ENCODE data around the gene TGFB1.

Gene TGFB1

GRCh38 chr19:41321204-41321599 lies 32.5 kb downstream of the TGFB1 start:
- DNase-seq (ENCODE audit: low read depth), result no peak

DNA sequence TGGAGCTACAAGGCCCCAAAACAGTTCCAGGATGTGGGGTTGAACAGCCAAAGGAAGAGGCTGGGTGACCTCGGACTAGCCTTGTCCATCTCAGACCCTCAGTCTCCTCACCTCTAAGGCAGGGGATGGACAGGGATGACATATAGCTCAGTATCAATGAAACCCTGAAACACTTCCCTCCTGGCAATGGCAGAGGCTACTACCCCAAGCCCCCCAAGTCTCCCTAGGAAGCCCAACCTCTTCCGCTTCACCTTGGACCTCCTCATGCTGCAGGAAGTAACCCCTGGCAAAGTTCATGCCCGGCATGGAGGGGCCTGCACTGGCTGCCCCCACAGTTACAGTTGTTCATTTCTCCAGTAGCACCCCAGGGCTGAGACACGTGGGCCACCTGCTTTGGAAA lies 33.2 kb downstream of the TGFB1 start:
- DNase-seq (ENCODE audit: low read depth), result no peak

DNA sequence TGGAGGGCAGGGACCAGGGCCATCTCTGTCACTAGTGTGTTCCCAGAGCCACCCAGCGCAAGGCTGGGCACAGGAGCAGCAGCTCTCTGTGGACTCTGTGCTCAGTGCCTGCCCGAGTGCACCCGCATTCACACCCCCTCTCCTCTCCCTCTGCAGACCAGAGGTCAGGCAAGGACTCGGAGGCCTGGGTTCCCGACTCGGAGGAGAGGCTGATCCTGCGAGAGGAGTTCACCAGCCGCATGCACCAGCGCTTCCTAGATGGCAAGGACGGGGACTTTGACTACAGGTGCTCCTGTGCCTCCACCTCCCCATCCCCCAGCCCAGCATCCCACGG lies 33.6 kb downstream of the TGFB1 start:
- no peak for DNase-seq (ENCODE audit: low read depth)

GRCh38 chr19:41319500-41320184 lies 34.1 kb downstream of the TGFB1 start:
- no peak for DNase-seq (ENCODE audit: low read depth)

GRCh38 chr19:41318696-41319499 lies 34.8 kb downstream of the TGFB1 start:
- DNase-seq (ENCODE audit: low read depth), result no peak

GRCh38 chr19:41316306-41316920 lies 37.3 kb downstream of the TGFB1 start:
- no peak for DNase-seq (ENCODE audit: low read depth)

- no peak for DNase-seq (ENCODE audit: low read depth)
Observed at GRCh38 chr19:41311613-41312012, 42.1 kb downstream of the TGFB1 start.

GRCh38 chr19:41311072-41311471 lies 42.6 kb downstream of the TGFB1 start:
- no peak for DNase-seq (ENCODE audit: low read depth)

GRCh38 chr19:41310033-41310831 lies 43.5 kb downstream of the TGFB1 start, which contains the start of gene CCDC97:
CCDC97 (plus strand) TSS chr19:41310172; CDS start chr19:41310311, 139 bp downstream.
- peak; percentile 88 for DNase-seq (ENCODE audit: low read depth)

DNA sequence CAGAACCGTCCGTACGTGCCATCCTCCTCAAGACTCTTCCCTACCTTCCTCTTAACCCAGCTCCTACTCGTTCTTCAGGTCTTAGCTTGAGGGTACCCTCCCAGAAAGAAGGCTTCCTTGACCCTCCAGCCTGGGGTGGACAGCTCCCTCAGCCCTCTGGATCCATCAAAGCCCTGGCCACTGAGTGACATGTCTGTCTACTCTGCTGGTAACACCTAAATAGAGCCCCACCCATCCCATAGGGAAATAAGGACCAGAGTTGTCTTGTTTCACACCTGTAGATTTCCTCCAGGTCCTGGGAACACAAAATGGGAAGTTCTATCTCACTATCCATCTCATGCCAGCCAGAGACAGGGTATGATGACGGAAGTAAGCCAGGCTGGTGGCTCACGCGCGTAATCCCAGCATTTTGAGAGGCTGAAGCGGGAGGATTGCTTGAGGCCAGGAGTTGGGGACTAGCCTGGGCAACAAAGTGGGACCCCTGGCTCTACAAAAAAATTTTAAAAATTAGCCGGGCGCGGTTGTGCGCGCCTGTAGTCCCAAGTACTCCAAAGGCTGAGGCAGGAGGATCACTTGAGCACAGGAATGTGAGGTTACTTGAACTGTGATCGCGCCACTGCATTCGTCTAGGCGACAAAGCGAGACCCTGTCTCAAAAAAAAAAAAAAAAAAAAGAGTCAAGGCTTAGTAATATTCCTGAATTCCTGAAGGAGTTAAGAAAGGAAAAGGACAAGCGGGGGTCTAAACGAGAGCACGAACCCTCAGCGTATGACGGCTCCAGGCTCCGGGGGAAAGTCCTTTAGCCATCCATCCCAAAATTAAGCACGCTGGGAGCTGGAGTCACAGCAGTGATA lies 44.3 kb downstream of the TGFB1 start:
- DNase-seq (ENCODE audit: low read depth), result peak; percentile 35

DNA sequence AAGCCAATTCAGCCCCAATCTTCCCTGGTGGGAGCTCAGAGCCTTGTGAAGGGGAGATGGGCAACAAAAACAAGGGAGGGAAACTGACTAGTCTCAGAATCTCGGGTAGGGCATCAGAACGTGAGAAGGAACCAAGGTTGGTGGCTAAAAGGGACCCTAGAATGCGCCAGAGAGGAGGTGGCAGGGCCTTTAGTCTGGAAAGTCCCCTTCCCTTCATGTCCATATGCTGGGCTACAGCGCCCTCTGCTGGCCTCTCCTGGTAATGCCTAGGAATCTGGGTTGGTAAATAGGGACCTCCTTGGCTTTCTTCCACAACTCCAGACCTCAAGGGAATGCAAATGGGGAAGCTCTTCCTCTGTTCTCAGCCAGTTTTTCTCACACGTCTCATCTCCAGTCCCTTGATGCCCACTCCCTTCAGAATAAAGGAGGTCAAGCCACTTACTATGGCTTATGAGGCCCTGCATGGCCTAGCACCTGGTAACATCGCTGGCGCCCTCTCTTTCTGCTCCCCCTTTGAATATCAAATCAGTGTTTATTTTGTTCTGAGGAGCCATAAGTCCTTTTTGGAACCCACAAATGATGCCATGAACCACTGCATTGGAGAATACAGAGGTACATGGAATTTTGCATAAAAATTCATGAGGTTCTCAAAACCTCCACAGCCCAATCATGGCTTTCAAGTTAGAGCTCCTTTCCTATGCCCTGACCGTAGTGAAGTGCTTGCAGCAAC lies 45.1 kb downstream of the TGFB1 start:
- peak; percentile 82 for DNase-seq (ENCODE audit: low read depth)

- no peak for DNase-seq (ENCODE audit: low read depth)
Observed at GRCh38 chr19:41307954-41308449, 45.7 kb downstream of the TGFB1 start.

- no peak for DNase-seq (ENCODE audit: low read depth)
Observed at GRCh38 chr19:41307090-41307875, 46.4 kb downstream of the TGFB1 start.

GRCh38 chr19:41305927-41306793 lies 47.6 kb downstream of the TGFB1 start:
- no peak for DNase-seq (ENCODE audit: low read depth)

DNA sequence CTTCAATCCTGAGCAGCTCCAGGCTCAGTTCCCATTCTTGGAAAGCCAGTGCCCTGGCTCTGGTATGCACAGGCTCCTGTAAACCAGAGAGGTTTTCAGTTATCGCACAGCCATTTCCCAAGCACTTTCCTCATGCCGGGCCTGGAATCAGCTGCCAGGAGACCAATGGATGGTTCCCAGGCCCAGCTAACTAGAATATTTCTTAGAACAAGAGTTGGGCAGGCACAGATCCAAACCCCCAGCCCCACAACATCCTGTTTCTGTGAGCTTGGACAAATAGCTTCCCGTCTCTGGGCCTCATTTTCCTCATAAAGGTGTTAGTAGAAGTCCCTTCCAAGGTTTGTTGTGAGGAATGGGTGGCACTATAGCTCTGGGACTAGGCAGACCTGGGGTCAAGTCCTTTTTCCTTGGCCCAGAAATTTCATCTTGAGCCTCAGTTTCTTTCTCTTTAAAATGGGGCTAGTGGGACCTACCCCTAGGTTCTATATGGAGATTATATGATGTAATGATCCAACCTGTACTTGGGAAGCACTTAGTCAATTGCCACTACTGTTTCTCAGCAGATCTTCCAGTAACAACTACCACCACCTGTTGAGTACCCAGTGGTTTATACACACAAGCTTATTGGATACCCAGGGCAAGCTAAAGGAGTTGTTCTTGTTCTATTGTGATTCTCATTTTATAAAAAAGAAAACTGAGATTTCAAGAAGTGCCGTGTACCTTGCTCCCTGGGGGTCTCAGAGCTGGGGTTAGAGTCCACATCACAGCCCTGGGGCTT lies 48.8 kb downstream of the TGFB1 start:
- no peak for DNase-seq (ENCODE audit: low read depth)

- DNase-seq (ENCODE audit: low read depth), result no peak
Observed at GRCh38 chr19:41303954-41304353, 49.8 kb downstream of the TGFB1 start.

GRCh38 chr19:41302624-41303351 lies 50.9 kb downstream of the TGFB1 start:
- no peak for DNase-seq (ENCODE audit: low read depth)

Data from fibroblast of gingiva (primary cell).